Frontal cortex (tissue), 4 donors: ENCODE results near the gene STAT5A. TPM values are rescaled to one million over a fixed set of nuclear protein-coding genes. Genes with fewer than 3 reads are reported as not detected.
"Not testable (repeated sequence)": the region's sequence is repeated elsewhere in the genome, so short reads cannot be mapped to it uniquely, and the experiment has no call there.

Experiments
- DNase-seq, 2 donors: peaks; one replicate each; pipeline ENCODE4 v3.0.0; 2012; ENCODE audit warnings: low spot score in 2 of 2
- FAIRE-seq: peaks from 2 replicates; lab custom pipeline; 2012; peaks lifted over from hg19 to GRCh38; lab: Jason Lieb, UNC
- total RNA-seq: library from RNA; depleted of rRNA; stranded (reverse); fragments of >200 nt; gene quantifications from one replicate; pipeline ENCODE4 v1.2.3, GENCODE V29; 2014
- donor health status: control.
- donor health status: control.
- donor health status: control.

STAT5A gene
- total RNA-seq, 1 donor from 2014 or later = 1.6 TPM

DNA sequence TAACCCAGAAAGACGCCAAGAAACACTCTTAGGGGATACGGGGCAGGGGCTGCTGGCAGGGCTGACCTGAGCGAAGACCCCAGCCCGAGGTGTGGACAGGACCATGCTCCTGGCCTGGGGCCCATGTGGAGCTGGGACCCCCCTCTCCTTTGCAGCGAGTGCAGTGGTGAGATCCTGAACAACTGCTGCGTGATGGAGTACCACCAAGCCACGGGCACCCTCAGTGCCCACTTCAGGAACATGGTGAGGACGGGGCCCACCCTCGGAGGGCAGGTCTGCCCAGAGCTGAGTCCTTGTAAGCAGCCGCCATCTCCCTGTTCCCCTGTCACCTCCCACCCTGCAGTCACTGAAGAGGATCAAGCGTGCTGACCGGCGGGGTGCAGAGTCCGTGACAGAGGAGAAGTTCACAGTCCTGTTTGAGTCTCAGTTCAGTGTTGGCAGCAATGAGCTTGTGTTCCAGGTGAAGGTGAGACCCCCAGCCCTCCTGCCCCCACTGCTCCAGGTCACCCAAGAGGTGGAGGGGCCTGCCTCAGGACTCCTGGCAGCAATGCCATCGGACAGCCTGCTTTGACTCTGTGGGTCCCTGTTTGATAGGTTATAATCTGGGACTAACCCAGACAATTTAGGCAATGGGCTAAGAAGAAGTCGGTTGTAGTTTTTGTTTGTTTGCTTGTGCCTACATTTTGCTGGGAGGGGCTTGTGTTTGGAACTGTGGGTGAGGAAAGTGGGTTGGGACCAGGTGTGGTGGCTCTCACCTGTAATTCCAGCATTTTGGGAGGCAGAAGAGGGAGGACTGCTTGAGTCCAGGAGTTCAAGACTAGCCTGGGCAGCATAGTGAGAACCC is 16.1 kb downstream of the STAT5A start:
- FAIRE-seq (no peak), DNase-seq (no peak)

DNA sequence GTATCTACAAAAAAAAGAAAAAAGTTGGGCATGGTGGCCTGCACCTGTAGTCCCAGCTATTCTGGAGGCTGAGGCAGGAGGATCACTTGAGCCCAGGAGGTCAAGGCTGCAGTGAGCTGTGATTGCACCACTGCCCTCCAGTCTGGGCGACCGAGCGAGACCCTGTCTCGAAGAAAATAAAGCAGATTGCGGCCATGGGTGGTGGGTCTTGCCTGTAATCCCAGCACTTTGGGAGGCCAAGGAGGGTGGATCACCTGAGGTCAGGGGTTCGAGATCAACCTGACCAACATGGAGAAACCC is 16.7 kb downstream of the STAT5A start:
- not testable (repeated sequence) for FAIRE-seq

DNA sequence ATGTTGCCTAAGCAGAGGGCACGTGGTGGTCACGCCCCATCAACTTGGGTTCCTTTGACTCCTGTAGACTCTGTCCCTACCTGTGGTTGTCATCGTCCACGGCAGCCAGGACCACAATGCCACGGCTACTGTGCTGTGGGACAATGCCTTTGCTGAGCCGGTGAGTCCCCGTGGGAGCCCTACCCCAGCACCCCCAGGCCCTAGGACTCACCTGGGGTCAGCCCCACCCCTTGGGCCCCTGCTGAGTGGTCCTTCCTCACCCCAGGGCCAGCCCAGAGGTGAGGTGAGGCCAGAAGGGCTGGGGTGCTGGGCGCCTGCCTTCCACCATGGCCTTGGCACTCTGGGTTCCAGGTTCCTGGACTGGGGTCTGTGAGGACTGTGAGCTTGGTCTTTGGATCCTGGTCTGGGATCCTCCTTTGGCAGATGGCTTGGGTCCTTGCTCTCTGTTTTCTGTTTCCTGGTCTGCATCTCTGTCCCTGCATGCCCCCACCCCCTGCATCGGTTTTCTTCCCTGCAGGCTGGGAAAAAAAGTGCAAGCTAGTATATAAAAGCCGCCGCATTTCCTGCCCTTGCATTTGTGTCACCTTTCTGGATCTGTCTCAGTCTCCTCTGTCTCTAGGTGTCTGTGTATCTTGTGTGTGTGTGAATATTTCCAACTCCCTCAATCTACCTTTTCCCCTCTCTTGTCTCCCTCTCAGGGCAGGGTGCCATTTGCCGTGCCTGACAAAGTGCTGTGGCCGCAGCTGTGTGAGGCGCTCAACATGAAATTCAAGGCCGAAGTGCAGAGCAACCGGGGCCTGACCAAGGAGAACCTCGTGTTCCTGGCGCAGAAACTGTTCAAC is 17.5 kb downstream of the STAT5A start:
- DNase-seq (no peak), FAIRE-seq (no peak)

More for the DNA sequence above, 16.7 kb downstream of the STAT5A start:
- DNase-seq = not testable (repeated sequence)

DNA sequence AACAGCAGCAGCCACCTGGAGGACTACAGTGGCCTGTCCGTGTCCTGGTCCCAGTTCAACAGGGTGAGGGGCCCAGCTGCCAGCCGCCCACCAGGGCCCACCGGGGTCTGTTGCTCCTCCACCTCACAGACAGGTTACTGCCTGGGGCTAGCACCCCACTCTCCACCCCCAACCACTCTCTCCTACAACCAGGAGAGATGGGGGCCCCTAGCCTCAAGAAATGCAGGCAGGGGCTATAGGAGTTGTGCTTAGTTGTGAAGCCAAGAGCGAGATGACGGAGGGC is 18.0 kb downstream of the STAT5A start:
- DNase-seq (no peak), FAIRE-seq (no peak)

DNA sequence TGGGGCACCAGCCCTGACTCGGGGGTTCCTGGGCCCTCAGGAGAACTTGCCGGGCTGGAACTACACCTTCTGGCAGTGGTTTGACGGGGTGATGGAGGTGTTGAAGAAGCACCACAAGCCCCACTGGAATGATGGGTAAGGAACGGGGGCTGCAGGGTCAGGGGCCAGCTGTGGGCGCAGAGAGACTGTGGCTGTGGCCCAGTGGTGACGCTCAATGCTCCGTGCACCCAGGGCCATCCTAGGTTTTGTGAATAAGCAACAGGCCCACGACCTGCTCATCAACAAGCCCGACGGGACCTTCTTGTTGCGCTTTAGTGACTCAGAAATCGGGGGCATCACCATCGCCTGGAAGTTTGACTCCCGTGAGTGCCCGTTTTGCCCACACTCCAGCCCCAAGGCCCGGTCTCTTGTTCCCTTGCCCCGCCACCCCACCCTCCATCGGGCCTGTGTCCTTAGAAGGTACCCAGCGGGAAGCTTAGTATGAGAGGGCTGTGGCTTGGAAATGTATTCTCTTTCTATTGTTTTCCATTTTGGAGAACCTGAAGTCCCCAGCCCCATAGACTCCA is 19.1 kb downstream of the STAT5A start:
- no peak for DNase-seq
- no peak for FAIRE-seq

DNA sequence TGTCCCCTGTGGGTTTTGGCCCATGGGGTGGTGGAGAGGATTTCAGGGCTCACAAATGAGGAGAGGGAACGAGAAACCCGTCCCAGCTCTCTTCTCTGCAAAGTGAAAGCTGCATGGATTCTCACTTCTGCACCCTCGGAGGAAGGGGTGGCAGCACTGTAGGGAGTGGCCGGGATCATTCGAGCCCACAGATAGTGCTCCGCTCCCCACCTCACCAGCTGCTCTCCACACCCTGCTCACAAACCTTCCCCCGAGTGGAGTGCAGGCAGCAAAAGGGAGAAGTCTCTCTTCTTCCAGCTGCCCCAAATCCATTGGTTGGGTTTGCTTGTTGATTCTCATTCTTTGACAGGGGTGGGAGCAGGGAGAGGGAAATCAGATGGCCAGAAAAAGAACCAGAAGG is 20.1 kb downstream of the STAT5A start:
- DNase-seq = no peak
- no peak for FAIRE-seq

DNA sequence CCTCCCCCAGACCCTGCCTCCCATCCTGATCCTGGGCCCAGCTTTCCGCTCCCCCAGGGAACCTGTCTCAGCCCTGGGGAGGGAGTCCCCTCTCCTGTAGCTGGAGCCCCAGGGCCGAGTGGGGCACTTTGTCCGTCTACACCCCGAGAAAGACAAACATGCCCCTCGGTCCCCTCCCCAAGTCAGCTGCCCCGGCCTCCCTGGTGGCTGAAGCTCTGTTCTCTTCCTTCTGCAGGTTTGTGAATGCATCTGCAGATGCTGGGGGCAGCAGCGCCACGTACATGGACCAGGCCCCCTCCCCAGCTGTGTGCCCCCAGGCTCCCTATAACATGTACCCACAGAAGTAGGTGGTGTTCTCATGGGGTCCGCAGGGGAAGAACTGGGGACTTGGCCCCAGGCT is 20.8 kb downstream of the STAT5A start:
- no peak for FAIRE-seq
- no peak for DNase-seq

DNA sequence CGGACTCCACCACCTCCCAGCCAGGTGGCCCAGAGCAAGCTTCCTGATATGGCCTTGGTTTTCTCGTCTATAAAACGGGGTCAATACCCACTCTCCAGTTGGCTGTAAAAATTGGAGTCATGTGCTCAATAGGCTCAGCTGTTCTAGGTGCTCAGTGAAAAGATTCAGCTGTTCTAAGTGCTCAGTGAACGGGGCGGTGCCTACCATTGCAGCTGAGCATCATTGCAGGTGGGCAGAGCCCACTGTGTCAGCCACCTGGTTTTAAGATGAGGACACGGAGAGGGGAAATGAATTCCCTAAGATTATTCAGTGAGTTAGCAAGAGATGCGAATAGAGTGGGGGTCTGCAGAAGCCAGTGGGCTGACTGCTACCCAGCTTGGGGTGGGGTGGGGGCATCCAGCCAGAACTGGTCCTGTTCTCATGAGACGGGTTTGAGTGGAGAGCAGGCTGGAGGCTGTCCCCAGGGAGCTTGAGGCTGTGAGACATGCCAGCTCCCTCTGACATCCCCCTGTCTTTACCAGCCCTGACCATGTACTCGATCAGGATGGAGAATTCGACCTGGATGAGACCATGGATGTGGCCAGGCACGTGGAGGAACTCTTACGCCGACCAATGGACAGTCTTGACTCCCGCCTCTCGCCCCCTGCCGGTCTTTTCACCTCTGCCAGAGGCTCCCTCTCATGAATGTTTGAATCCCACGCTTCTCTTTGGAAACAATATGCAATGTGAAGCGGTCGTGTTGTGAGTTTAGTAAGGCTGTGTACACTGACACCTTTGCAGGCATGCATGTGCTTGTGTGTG is 21.9 kb downstream of the STAT5A start:
- DNase-seq (no peak), FAIRE-seq (no peak)

DNA sequence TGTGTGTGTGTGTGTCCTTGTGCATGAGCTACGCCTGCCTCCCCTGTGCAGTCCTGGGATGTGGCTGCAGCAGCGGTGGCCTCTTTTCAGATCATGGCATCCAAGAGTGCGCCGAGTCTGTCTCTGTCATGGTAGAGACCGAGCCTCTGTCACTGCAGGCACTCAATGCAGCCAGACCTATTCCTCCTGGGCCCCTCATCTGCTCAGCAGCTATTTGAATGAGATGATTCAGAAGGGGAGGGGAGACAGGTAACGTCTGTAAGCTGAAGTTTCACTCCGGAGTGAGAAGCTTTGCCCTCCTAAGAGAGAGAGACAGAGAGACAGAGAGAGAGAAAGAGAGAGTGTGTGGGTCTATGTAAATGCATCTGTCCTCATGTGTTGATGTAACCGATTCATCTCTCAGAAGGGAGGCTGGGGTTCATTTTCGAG is 22.5 kb downstream of the STAT5A start:
- DNase-seq = no peak
- FAIRE-seq = no peak

DNA sequence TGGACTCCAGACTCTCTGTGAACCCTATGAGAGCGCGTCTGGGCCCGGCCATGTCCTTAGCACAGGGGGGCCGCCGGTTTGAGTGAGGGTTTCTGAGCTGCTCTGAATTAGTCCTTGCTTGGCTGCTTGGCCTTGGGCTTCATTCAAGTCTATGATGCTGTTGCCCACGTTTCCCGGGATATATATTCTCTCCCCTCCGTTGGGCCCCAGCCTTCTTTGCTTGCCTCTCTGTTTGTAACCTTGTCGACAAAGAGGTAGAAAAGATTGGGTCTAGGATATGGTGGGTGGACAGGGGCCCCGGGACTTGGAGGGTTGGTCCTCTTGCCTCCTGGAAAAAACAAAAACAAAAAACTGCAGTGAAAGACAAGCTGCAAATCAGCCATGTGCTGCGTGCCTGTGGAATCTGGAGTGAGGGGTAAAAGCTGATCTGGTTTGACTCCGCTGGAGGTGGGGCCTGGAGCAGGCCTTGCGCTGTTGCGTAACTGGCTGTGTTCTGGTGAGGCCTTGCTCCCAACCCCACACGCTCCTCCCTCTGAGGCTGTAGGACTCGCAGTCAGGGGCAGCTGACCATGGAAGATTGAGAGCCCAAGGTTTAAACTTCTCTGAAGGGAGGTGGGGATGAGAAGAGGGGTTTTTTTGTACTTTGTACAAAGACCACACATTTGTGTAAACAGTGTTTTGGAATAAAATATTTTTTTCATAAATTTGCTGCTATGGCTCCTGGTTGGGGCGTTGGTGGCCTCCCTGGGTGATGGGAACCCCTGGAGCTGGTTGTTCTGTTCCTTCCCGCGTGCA is 23.1 kb downstream of the STAT5A start:
- FAIRE-seq = no peak
- peak in 1 of 2 donors; percentile 41 for DNase-seq

DNA sequence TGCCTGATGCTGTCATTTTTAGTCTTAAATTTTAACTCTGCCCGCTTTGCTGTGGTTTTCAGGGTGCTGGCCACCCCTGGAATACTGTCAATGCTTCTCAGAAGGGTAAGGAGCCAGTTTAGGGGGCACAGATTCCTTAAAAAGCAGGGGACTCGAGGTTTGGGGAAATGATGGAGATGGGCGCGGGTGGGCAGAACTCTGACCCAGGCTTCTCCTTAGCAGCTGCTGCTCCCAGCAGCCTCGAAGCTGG is 23.7 kb downstream of the STAT5A start:
- FAIRE-seq (no peak), DNase-seq (no peak)

DNA sequence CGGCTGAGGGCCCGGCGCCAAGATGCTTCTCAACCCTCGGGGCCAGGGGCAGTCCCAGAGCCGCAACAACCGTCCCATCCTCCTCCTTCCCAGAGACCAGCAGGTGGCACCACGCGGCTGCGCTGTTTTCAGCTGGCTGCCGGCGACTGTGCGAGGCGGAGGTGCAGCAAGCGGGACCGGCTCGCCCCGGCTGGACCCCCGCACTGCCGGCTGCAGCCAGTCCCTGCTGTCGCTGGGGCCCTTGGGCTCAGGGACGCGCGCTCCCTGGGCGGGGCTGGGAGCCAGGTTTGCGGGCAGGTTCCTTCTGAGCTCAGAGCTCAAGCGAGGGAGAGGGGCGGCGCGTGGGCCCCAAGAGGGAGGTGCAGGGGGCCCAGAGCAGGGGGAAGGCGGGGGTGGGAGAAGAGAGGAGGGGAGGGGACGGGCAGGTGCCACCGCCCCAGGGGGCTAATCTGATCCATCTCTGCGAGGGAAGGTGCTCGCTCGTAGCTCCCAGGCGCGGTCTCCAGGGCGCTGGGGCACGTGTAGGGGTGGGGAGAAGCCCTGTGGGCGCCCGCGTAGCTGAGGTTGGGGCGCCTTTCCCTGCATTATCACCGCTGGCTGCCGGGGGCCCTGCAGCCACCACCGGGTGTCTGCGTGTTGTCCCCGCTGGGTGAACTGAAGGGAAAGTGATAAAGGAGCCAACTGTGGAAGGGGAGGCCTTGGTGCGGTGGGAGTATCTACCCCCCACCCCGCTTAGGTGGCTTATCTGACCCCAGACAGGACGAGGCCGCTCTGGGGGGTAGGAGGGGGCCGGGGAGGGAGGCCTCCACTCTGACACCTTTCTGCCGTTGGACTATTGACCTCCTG is 24.2 kb downstream of the STAT5A start:
- FAIRE-seq (no peak), DNase-seq (peak; percentile 78 to 86)

DNA sequence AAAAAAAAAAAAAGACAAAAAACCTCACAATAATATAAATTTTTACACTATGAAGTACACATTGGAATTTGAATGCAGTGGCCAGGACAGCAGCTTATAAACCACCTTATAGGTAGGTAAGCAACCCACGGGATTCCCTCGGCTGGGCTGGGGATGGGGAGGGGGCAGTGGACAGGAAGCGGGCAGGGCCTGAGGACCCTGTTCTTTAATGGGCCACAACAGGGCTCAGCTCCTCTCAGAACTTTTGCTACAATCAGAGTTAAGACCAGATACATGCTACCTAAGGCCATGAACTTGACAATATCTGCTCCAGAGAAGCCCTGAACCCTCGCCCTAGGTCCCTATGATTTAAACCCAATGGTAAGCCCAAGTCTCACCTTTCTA is 25.1 kb downstream of the STAT5A start:
- DNase-seq = no peak
- no peak for FAIRE-seq

DNA sequence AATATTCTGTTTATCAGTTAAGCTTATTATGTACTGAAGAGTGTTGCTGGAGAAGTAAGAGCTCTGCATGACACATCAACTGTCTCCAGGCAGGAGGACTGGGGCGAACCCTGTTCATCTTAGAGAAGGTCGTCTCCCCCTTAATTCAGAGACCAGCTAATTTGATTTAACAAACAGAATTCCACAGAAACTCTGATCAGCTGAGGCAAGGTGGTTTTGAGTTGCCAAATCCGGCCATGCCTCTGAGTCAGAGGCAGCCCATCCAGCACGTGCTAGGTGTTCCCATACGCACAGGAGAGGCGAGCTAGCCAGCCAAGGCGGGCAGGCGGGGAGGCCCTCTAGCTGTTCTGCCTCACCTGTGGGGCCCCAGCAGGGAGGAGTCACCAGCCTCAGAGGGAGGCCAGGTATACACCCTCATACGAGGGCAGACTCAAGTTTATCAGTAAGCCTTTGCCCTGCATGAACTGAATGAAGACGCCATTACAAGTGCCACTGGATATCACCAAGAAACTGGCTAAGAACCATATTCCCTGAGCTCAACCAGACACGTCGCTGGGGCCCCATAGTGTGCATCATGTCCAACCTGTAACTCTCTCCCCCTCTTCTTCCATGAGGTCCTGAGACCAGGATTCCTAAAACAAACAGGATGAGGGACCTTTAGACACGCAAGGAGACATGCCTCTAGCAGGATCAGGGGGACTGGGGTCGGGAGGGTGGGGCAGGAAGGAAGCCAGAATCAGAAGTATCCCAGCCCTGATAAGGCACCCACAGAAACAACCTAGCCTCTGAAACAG is 25.7 kb downstream of the STAT5A start:
- FAIRE-seq (no peak), DNase-seq (no peak)

DNA sequence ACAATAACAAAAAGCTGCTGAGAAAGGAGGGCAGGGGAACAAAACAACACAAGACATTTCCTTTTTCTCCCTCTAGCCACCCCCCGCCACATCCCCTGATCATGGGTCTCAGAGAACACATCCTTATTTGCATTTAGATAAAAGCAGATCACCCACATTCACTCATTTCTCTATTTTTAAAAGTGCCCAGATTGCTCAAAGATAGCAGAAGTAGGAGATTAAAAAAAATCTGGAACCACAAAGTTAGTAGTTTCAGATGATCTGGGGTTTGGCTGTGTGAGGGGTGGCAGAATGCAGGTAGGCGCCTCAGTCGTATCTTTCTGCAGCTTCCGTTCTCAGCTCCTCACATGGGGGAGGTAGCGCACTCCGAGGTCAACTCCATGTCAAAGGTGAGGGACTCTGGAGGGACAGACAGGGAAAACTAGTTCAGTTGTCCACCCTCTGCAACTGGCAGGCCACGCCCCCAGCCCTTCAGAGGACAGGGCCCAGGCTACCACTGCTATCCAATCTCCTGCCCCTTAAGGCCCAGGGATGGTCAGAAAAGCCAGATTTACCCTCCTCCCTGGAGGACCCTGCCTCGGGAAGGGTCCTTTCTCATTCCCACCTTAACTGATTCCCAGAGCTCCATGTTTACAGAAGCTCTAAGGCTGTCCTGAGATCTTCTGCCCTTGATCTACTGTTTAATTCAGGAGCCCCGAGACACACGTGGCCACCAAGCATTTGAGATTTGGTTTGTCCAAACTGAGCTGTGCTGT is 27.3 kb downstream of the STAT5A start:
- no peak for DNase-seq
- FAIRE-seq = no peak

DNA sequence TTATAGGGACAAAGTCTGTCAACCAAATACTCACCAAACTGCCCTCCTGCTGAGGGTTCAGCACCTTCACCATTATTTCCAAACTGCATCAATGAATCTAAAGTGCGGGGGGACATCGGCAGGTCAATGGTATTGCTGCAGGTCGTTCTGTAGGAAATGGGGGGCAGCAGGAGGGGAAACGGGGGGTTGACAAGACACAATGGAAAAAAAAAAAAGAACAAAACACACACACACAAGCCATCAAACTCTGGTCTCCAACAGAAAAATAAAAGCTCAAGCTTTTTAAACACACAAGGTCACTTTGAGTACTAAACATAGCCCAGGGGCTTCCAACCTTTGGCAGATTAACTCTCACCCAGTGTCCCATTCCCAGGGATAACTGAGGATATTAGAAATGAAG is 28.5 kb downstream of the STAT5A start:
- FAIRE-seq = no peak
- DNase-seq = no peak

DNA sequence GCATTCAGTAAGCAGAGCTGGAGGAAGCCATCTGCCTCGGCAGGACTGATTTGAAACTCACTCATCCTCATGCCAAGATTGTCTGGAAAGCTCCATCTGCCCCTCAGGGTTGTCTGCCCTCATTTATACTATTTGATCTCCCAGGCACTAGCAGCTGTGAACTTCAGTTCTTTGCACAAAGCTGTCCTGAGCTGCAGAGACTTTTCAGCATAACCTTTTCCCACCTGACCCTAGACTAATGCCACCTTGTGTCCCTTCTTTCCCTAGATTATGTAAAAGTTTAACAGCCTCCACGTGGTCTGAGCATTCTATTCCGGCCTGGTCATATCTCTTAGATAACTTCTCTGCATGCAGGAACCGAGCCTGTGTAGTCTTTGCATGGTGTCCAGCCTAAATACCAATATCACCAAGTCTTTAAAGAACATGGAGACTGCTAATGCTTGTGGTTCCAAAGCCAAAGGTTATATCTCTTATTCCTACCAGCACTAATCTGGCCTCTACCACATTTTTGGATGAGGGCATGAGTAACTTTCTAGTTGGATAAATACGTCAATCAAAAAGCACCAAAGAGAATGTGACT is 29.1 kb downstream of the STAT5A start:
- FAIRE-seq (no peak), DNase-seq (no peak)
